Measurements from ENCODE around the gene PTRHD1. TPM values are rescaled to one million over a fixed set of nuclear protein-coding genes. Genes with fewer than 3 reads are reported as not detected.
"Not testable (repeated sequence)": the region's sequence is repeated elsewhere in the genome, so short reads cannot be mapped to it uniquely, and the experiment has no call there.

Gene PTRHD1
- polyA plus RNA-seq, 4 donors = 37.7 to 43.1 (median 40.7) TPM

DNA sequence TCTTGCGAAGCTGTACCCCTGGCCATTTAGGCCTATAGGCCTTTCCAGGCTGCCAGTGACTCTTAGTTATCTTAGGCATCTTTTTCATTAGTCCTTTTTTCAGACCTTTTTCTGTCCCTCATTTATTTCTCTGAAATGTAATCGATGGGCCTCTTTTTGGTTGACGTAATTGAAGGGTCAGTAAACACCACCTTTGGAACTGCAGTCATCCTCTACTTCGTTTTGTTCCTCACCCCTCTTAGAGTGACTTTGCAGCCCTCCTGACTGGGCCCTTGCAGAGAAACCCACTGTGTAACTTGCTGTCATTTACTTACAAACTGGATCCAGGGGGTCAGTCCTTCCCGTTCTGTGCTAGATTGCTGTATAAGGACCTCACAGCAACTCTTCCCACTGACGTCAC, 23.2 kb upstream of the PTRHD1 start:
- no peak for DNase-seq (ENCODE audit: low read depth in 4 of 4, low spot score in 3 of 4)

DNA sequence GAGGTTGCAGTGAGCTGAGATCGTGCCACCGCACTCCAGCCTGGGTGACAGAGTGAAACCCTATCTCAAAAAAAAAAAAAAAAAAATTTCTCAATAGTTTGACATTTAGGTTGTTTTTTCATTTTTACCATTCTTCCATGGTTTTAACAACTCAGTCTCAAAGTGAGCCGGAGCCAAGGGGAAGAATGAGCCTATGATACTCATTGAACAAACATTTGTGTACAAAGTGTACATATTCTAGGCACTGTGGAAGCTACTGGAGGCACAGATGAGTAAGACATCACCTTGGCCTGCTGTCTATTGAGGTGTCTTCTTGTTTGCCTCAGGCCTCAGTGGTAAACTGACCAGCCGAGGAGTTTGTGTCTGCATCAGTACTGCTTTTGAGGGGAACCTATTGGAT, 22.0 kb upstream of the PTRHD1 start:
- DNase-seq (ENCODE audit: low read depth in 4 of 4, low spot score in 3 of 4) = no peak

DNA sequence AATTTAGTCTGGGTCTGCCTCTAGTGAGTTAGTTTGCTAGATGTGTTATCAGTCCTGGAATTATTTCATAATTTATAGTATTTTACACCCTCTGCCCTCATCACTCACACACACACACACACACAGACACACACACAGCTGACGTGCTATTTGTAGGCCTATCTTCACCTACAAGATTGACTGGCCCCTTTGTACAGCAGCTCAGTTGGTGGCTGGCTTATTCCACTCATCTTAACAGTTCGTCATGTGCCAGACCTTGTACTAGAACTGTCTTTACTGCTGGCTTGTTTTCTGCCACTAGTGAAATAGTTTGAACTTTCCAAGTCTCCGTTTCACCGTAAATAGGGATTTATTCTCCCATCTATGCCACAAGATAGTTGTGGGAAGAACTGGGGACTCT, 21.3 kb upstream of the PTRHD1 start:
- DNase-seq (ENCODE audit: low read depth in 4 of 4, low spot score in 3 of 4) = no peak

- DNase-seq (ENCODE audit: low read depth in 4 of 4, low spot score in 3 of 4) = no peak
Measured at GRCh38 chr2:24813691-24814137, 20.5 kb upstream of the PTRHD1 start.

GRCh38 chr2:24809316-24810007, 16.3 kb upstream of the PTRHD1 start:
- DNase-seq (ENCODE audit: low read depth in 4 of 4, low spot score in 3 of 4) = no peak

DNA sequence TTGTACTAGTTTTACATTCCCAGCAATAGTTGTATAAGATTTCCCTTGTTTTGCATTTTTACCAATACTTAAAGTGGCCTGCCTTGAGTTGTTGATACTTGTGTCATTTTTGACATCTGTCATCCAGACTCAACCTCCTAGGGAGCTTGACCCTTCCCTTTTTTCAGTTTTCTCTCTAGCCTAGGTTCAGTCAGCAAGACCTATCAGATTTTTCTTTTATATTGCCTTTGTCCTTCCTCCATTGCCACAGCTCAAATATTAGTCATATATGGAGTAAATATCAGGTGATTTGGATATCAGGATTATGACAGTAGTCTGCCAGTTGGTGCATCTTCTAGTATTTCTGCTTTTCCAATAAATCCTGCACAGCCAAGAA, 13.5 kb upstream of the PTRHD1 start:
- no peak for DNase-seq (ENCODE audit: low read depth in 4 of 4, low spot score in 3 of 4)

GRCh38 chr2:24805811-24806660, 12.8 kb upstream of the PTRHD1 start:
- not testable (repeated sequence) for DNase-seq (ENCODE audit: low read depth in 4 of 4, low spot score in 3 of 4)

DNA sequence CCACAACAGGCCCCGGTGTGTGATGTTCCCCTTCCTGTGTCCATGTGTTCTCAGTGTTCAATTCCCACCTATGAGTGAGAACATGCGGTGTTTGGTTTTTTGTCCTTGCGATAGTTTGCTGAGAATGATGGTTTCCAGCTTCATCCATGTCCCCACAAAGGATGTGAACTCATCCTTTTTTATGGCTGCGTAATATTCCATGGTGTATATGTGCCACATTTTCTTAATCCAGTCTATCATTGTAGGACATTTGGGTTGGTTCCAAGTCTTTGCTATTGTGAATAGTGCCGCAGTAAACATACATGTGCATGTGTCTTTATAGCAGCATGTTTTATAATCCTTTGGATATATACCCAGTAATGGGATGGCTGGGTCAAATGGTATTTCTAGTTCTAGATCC, 7.3 kb upstream of the PTRHD1 start:
- not testable (repeated sequence) for DNase-seq (ENCODE audit: low read depth in 4 of 4, low spot score in 3 of 4)

- DNase-seq (ENCODE audit: low read depth in 4 of 4, low spot score in 3 of 4) = no peak
Measured at GRCh38 chr2:24797644-24798043, 4.5 kb upstream of the PTRHD1 start.

DNA sequence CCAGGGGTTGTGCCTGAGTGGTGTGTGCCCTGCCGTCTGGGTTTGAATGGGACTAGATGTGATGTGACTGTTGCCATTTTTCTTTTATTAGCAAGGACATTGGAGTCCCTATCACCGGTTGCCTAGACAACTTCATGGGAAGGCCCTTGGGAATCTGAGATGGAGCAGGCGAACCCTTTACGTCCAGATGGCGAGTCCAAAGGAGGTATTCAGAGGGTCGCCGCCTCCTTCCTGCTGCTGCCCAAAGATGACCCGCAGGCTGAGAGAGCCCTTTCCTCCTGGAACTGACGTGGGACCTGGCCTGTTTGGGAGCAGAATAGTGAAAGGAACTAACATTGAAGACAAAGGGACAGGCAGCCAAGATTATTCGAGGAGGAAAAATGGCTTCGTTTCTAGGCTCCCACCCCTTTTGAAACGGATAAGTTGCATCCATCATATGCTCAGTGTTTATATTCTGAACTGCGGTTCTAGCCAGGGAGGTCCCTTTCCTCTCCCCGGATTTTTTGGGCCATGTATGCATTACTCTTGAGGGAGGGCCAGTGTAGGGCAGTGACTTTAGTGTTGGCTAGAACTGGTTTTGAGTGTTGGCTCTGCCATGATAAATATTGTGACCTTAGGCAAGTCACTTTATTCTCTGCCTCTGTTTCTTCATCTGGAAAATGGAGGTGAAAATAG, 707 bp upstream of the PTRHD1 start:
- no peak for DNase-seq (ENCODE audit: low read depth in 4 of 4, low spot score in 3 of 4)

GRCh38 chr2:24792542-24792873, 683 bp downstream of the PTRHD1 start:
- no peak for DNase-seq (ENCODE audit: low read depth in 4 of 4, low spot score in 3 of 4)

GRCh38 chr2:24791452-24791851, 1.7 kb downstream of the PTRHD1 start:
- DNase-seq (ENCODE audit: low read depth in 4 of 4, low spot score in 3 of 4) = no peak

GRCh38 chr2:24788816-24789215, 4.4 kb downstream of the PTRHD1 start:
- no peak for DNase-seq (ENCODE audit: low read depth in 4 of 4, low spot score in 3 of 4)

- no peak for DNase-seq (ENCODE audit: low read depth in 4 of 4, low spot score in 3 of 4)
Measured at GRCh38 chr2:24787532-24787931, 5.7 kb downstream of the PTRHD1 start.

DNA sequence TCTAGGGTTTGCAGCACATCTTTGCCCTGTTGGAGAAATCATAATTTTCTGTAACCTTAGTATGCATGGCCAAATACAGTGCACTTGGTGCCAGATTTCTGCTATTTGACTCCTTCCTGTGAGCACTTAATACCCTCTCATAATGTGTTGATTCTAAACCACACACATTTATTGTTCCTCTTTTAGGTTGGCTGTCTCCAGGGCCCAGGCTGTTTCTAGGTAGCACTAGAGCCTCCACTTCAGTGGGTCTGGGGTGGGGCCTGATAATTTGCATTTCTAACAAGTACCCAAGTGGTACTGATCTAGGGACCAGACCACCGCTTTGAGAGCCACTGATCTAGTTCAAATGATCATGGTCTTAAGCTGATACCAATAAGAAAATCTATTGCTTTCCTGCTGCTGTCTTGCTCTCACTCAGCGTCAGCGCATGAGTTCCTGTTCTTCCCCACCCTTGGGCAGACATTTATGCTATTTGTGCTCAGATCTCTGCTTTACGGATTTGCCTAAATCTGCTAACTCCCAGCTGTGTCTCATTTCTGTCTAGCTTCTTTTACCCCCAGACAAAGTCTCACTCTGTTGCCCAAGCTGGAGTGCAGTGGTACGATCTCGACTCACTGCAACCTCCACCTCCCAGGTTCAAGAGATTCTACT, 7.4 kb downstream of the PTRHD1 start:
- no peak for DNase-seq (ENCODE audit: low read depth in 4 of 4, low spot score in 3 of 4)

DNA sequence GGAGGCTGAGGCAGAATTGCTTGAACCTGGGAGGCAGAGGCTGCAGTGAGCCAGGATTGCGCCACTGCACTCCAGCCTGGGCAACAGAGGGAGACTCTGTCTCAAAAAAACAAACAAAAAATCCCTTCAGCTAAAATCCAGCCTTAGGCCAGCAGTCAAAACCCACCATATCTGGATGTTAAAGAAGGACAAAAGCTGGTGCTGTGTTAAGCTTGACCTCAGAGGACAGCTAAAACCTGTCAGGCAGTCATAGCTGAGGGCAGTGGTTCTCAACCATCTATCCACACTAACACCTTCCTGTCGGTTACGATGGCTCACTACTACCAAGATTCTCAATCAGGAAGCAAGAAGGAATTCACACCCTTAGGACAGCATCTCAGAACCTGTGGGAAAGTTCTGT, 9.6 kb downstream of the PTRHD1 start:
- no peak for DNase-seq (ENCODE audit: low read depth in 4 of 4, low spot score in 3 of 4)

DNA sequence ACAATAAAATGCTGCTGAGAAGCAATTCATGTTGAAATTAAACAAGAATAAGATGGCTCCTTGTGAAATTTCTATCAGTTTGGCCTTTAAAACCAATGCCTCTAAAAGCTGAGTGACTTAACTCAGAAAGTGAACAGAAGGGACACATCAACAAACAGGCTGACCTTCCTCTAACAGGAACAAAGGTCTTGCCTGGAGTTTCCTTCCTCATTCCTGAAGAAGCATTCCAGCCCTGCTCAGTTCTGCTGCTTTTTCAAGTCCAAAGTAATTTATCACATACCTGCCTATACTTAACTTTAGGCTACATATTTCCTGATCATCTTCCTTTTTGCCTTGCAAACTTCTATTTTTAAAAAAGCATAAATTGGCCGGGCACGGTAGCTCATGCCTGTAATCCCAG, 14.1 kb downstream of the PTRHD1 start:
- DNase-seq (ENCODE audit: low read depth in 4 of 4, low spot score in 3 of 4) = no peak

DNA sequence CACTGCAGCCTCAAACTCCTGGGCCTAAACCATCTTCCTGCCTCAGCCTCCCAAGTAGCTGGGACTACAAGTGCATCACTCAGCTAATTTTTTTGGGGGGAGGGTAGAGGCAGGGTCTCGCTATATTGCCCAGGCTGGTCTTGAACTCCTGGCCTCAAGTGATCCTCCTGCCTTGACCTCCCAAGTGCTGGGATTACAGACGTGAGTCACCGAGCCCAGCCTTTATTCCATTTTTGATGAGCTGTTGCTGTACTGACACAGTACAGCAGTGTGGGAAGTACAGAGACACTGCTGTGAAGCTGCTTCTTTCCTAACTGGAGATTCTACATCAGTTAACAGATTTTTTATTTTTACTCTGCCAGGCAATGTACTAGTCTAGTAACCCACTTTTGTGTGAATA, 18.8 kb downstream of the PTRHD1 start:
- DNase-seq (ENCODE audit: low read depth in 4 of 4, low spot score in 3 of 4) = no peak

DNA sequence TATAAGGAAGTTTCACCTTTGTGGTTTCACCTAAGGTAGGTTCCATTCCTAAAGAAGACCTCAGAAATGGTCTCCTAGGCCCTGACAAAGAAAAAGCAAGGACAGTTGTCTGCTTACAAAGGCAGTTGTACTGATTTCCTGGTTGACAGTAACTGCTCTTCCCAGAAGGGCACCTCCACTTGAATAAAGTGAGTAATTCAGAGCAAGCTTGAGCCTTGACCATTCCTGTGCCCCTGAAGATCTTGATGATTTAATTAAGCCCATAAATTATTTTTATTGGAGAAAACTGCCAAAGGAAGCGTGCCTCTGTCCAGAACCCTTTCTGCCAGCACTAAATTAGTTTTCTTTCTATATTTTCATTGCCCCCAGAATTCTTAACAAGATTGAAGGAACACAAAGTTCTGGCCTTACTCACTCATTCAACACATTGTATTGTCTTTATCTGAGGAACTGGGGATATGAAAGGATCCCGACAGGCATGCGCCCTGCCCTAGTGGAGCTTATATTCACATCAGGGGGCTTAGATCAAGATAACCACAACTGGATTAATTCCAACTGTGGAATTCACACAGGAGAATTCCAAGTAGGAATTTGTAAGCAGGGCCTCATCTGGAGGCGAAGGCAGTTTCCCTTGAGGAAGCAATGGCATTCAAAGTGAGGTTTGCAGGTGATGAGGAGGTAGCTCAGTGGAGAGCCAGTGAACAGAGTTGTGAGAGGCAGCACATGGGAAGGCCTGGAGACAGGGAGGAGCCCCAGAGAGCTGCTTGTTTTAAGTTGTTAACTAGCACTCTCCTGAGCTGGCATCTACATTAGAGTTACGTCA, 21.2 kb downstream of the PTRHD1 start:
- DNase-seq (ENCODE audit: low read depth in 4 of 4, low spot score in 3 of 4) = no peak

GRCh38 chr2:24771061-24771460, 22.1 kb downstream of the PTRHD1 start:
- no peak for DNase-seq (ENCODE audit: low read depth in 4 of 4, low spot score in 3 of 4)

All from right renal pelvis (tissue), 4 donors.